Measurements from ENCODE around the gene ZNF483. TPM values are rescaled to one million over a fixed set of nuclear protein-coding genes. Genes with fewer than 3 reads are reported as not detected.

ZNF483 gene
- total and polyA plus RNA-seq, 9 of the 15 experiments (the other 6 are each of a cell fraction or from before 2014, with no cell fraction given), result 0.04 to 1.0 (median 0.38) TPM

DNA sequence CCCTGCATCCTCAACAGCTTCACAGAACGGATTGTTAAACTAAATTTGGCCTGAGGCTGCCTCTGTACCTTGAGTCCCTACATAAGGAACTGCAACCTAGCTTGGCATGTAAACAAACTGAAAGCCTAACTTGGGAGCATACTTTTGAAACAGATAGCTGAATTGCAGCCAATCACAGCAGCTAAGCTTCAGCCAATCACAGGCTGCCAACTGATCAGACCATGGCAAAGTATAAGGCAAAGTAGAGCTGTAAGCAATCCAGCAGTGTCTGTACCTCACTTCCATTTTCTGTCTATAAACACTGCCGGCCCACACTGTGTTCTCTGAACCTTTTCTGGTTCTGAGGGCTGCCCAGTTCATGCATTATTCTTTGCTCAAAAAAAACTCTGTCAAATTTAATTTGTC, 8.9 kb upstream of the ZNF483 start:
- ATAC-seq (peak; percentile 87), DNase-seq (ENCODE audit: extremely low read depth in 1 of 4, low spot score in 3 of 4) (peak in 1 of 4 experiments; percentile 25), FAIRE-seq (peak; percentile 44)
- Histone ChIP-seq H3K27me3 (ENCODE audit: control insufficient read depth in 2 of 2, insufficient read depth in 2 of 2, low read length in 2 of 2) (peaks cover 3 to 19% of the 10 kb centered on the region in 2 experiments; a peak in 3 of 5 replicates), H3K79me2 (ENCODE audit: control insufficient read depth, insufficient read depth, low read length) (no peaks in the 10 kb centered on the region), H3K27ac (ENCODE audit: extremely low read depth, low read depth, low read length) (no peak overlapping the region), H3K9ac (ENCODE audit: insufficient read depth in 1 of 2, low read depth in 2 of 2, low read length in 2 of 2) (no peak overlapping the region), H3K4me1 (replicated peaks in 1 of 2; ENCODE audit: control insufficient read depth in 2 of 2, insufficient read depth in 2 of 2, low read length in 2 of 2) (no peaks in the 10 kb centered on the region), H3K4me3 (no peak overlapping the region), H2AFZ (ENCODE audit: low read depth, low read length) (peak overlapping the region; percentile 62), H3K9me1 (ENCODE audit: control insufficient read depth, insufficient read depth, low read length) (no peaks in the 10 kb centered on the region), H3K4me2 (ENCODE audit: insufficient read depth, low read length) (no peak overlapping the region), H3K9me3 (replicated peaks; ENCODE audit: control insufficient read depth, insufficient read depth, low read depth, low read length) (no peaks in the 10 kb centered on the region), H4K20me1 (replicated peaks; ENCODE audit: control insufficient read depth, insufficient read depth, low read length) (no peaks in the 10 kb centered on the region), H3K36me3 (ENCODE audit: control insufficient read depth, insufficient read depth, low read length) (no peaks in the 10 kb centered on the region)
- TF ChIP-seq HDGF (IDR thresholded peaks at IDR 0.05), result no peak
- TF ChIP-seq FOXM1 (IDR thresholded peaks at IDR 0.05; ENCODE audit: low read depth), result peak; percentile 74; the same call in 1 of the 2 replicates
- TF ChIP-seq FOXM1 (CRISPR knock-in tag; IDR thresholded peaks at IDR 0.05; ENCODE audit: low read depth), result no peak
- peak; percentile 15 for TF ChIP-seq NFYB (IDR thresholded peaks at IDR 0.05; ENCODE audit: extremely low read depth, insufficient read length)
- TF ChIP-seq RBM25 (IDR thresholded peaks at IDR 0.05; ENCODE audit: low read depth, low read length, severe bottlenecking), result peak; percentile 7
- in situ Hi-C loops (cut with MboI), result no loop called here
- intact Hi-C loops (cut with micrococcal nuclease), result no loop called here
- ChIA-PET POLR2A (interaction anchor here (1.0 to 2.4 kb wide), 2 partner anchors 12 to 33 kb away, joined by 3 to 6 read pairs; no protein-coding TSS in a partner anchor), CTCF (ENCODE audit: low intra/inter-chr PET ratio) (no interaction called here)
- no TSS peak for BruUV-seq (replicated peaks)
- WGBS (ENCODE audit: insufficient coverage, low coverage, missing lambda C conversion rate), result 0% methylated on average over 2 of the region's 2 CpGs

DNA sequence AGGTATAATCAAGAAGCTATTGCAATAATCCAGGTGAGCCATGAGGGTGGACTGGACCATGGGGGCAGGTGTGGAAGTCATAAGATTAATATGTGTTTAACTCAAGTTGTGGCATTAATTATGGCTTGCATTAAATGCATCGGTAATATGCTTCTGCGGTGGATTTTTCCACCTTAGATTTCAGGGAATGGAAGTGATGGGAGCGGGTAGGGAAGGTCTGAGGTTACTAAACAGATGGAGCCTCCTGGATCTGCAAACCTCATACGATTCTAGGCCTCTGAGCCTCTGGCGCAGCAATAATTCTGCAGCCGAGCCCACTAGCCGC, 286 bp upstream of the ZNF483 start:
- H3K27me3 ChIP-seq (ENCODE audit: control insufficient read depth in 2 of 2, insufficient read depth in 2 of 2, low read length in 2 of 2), result peaks cover 25 to 44% of the 10 kb centered on the region in 2 experiments; a peak in 4 of 5 replicates
- peak overlapping the region; percentile 93 for H2AFZ ChIP-seq (ENCODE audit: low read depth, low read length)
- H3K36me3 ChIP-seq (ENCODE audit: control insufficient read depth, insufficient read depth, low read length), result no peaks in the 10 kb centered on the region
- H3K79me2 ChIP-seq (ENCODE audit: control insufficient read depth, insufficient read depth, low read length), result no peaks in the 10 kb centered on the region
- H3K4me3 ChIP-seq, result peak overlapping the region; percentile 50
- WGBS (ENCODE audit: insufficient coverage, low coverage, missing lambda C conversion rate), result 14% methylated on average over 7 of the region's 7 CpGs
- ChIA-PET CTCF (ENCODE audit: low intra/inter-chr PET ratio) (no interaction called here), POLR2A (interaction anchor here (0.6 kb wide), 1 partner anchor 206 kb away, joined by 4 read pairs; no protein-coding TSS in a partner anchor)
- no peaks in the 10 kb centered on the region for H3K9me1 ChIP-seq (ENCODE audit: control insufficient read depth, insufficient read depth, low read length)
- FAIRE-seq (no peak), ATAC-seq (no peak), DNase-seq (ENCODE audit: extremely low read depth in 1 of 4, low spot score in 3 of 4) (no peak)
- no peak for TF ChIP-seq MEF2A (IDR thresholded peaks at IDR 0.05; ENCODE audit: control insufficient read depth, low read depth, low read length)
- no peak for TF ChIP-seq BCOR (IDR thresholded peaks at IDR 0.05)
- TF ChIP-seq EWSR1 (IDR thresholded peaks at IDR 0.05; ENCODE audit: borderline replicate concordance, low read depth, partially characterized antibody), result no peak
- TF ChIP-seq, protein P1, sequence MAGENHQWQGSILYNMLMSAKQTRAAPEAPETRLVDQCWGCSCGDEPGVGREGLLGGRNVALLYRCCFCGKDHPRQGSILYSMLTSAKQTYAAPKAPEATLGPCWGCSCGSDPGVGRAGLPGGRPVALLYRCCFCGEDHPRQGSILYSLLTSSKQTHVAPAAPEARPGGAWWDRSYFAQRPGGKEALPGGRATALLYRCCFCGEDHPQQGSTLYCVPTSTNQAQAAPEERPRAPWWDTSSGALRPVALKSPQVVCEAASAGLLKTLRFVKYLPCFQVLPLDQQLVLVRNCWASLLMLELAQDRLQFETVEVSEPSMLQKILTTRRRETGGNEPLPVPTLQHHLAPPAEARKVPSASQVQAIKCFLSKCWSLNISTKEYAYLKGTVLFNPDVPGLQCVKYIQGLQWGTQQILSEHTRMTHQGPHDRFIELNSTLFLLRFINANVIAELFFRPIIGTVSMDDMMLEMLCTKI (IDR thresholded peaks at IDR 0.05; ENCODE audit: partially characterized antibody), result no peak
- TF ChIP-seq, protein P2, sequence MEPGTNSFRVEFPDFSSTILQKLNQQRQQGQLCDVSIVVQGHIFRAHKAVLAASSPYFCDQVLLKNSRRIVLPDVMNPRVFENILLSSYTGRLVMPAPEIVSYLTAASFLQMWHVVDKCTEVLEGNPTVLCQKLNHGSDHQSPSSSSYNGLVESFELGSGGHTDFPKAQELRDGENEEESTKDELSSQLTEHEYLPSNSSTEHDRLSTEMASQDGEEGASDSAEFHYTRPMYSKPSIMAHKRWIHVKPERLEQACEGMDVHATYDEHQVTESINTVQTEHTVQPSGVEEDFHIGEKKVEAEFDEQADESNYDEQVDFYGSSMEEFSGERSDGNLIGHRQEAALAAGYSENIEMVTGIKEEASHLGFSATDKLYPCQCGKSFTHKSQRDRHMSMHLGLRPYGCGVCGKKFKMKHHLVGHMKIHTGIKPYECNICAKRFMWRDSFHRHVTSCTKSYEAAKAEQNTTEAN (CRISPR knock-in tag; IDR thresholded peaks at IDR 0.05), result no peak
- no TSS peak for BruUV-seq (replicated peaks)
- H3K9ac ChIP-seq (ENCODE audit: insufficient read depth in 1 of 2, low read depth in 2 of 2, low read length in 2 of 2), result peak overlapping the region in 1 of 2 experiments; percentile 61; a peak in 2 of 4 replicates
- peak overlapping the region; percentile 80 for H3K4me2 ChIP-seq (ENCODE audit: insufficient read depth, low read length)
- peaks cover 12 to 13% of the 10 kb centered on the region in 2 experiments for H3K4me1 ChIP-seq (replicated peaks in 1 of 2; ENCODE audit: control insufficient read depth in 2 of 2, insufficient read depth in 2 of 2, low read length in 2 of 2)
- no peak overlapping the region for H3K27ac ChIP-seq (ENCODE audit: extremely low read depth, low read depth, low read length)
- no peaks in the 10 kb centered on the region for H4K20me1 ChIP-seq (replicated peaks; ENCODE audit: control insufficient read depth, insufficient read depth, low read length)
- in situ Hi-C loops (cut with MboI), result no loop called here
- intact Hi-C loops (cut with micrococcal nuclease), result loop anchor here (5.0 kb wide), 1 partner anchor 42 kb away; the partner anchor contains the start of gene ECPAS
- no peaks in the 10 kb centered on the region for H3K9me3 ChIP-seq (replicated peaks; ENCODE audit: control insufficient read depth, insufficient read depth, low read depth, low read length)

All from K562 (cell line).